Adrenal gland (tissue), 5 donors: ENCODE measurements around the gene LIMS1.
"Not testable (repeated sequence)": the region's sequence is repeated elsewhere in the genome, so short reads cannot be mapped to it uniquely, and the experiment has no call there.

ENCODE experiments used
- POLR2A ChIP-seq, 2 donors: fragments of 450-650 bp; IDR thresholded peaks; one replicate each; pipeline ENCODE4 v1.6.1; 2017; ENCODE audit warnings: antibody characterized with exemption in 2 of 2, mild to moderate bottlenecking in 2 of 2, moderate library complexity in 1 of 2
- TF ChIP-seq, protein P1 (sequence below), 6 experiments: fragments of 450-650 bp in 4 of 6; fragments of 200-600 bp in 2 of 6; sonication (generic) in 1 of 6; IDR thresholded peaks; 1 replicate in 5 of 6; 2 replicates in 1 of 6; pipeline versions ENCODE4 v1.5.1 to v1.8.0; 2016 to 2021; ENCODE audit warnings: antibody characterized with exemption in 6 of 6, mild to moderate bottlenecking in 2 of 6, moderate library complexity in 1 of 6
- donor health status: DM: no; HTN: no; CAD: no.

DNA sequence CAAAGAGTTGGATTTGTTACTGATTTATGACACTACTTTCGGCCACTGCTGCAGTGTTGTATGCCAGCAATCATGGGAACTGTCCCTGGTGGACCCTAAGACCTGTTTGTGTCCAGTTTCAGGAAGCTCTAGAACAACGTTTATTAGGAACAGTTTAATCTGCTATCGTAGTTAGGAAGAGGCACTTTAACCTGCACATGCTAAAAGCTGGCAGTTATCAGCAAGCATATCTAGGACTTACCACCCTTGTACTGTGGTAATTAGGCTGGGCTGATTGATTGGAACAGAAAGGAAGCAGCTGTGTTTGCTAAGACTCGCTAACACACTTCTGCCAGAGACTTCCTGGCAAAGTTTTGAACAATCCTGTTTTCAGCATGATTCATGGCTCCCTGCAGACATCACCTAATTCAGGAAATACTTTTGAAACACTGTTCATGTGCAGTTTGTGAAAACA, 144.0 kb downstream of the LIMS1 start:
- TF ChIP-seq, protein P1, sequence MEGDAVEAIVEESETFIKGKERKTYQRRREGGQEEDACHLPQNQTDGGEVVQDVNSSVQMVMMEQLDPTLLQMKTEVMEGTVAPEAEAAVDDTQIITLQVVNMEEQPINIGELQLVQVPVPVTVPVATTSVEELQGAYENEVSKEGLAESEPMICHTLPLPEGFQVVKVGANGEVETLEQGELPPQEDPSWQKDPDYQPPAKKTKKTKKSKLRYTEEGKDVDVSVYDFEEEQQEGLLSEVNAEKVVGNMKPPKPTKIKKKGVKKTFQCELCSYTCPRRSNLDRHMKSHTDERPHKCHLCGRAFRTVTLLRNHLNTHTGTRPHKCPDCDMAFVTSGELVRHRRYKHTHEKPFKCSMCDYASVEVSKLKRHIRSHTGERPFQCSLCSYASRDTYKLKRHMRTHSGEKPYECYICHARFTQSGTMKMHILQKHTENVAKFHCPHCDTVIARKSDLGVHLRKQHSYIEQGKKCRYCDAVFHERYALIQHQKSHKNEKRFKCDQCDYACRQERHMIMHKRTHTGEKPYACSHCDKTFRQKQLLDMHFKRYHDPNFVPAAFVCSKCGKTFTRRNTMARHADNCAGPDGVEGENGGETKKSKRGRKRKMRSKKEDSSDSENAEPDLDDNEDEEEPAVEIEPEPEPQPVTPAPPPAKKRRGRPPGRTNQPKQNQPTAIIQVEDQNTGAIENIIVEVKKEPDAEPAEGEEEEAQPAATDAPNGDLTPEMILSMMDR (IDR thresholded peaks at IDR 0.05), result not testable (repeated sequence)
- TF ChIP-seq POLR2A (IDR thresholded peaks at IDR 0.05), result not testable (repeated sequence)
